HS-27A (cell line): ENCODE measurements around the gene TMEM117.

Experiments used
- DNase-seq: peaks from one replicate; pipeline ENCODE4 v3.0.0-alpha.2; 2012; ENCODE audit warnings: low read depth, missing footprints

TMEM117 gene

GRCh38 chr12:43884683-43885410, 49.0 kb downstream of the TMEM117 start:
- DNase-seq: no peak

GRCh38 chr12:43887397-43887796, 51.5 kb downstream of the TMEM117 start:
- no peak for DNase-seq

- DNase-seq: no peak
Measured at GRCh38 chr12:43891856-43892574, 56.1 kb downstream of the TMEM117 start.

- peak; percentile 33 for DNase-seq
Measured at GRCh38 chr12:43893670-43894069, 57.8 kb downstream of the TMEM117 start.

- DNase-seq: no peak
Measured at GRCh38 chr12:43895580-43896206, 59.8 kb downstream of the TMEM117 start.

GRCh38 chr12:43896496-43896895, 60.6 kb downstream of the TMEM117 start:
- no peak for DNase-seq

- DNase-seq: no peak
Measured at GRCh38 chr12:43898474-43898873, 62.6 kb downstream of the TMEM117 start.

GRCh38 chr12:43899574-43899973, 63.7 kb downstream of the TMEM117 start:
- DNase-seq: no peak

- no peak for DNase-seq
Measured at GRCh38 chr12:43903686-43904085, 67.8 kb downstream of the TMEM117 start.

- DNase-seq: no peak
Measured at GRCh38 chr12:43912859-43913258, 77.0 kb downstream of the TMEM117 start.

GRCh38 chr12:43914391-43914790, 78.5 kb downstream of the TMEM117 start:
- DNase-seq: no peak

- DNase-seq: no peak
Measured at GRCh38 chr12:43914923-43915468, 79.1 kb downstream of the TMEM117 start.

- DNase-seq: no peak
Measured at GRCh38 chr12:43917896-43918295, 82.0 kb downstream of the TMEM117 start.

- peak; percentile 22 for DNase-seq
Measured at GRCh38 chr12:43921666-43922337, 85.9 kb downstream of the TMEM117 start.

- DNase-seq: no peak
Measured at GRCh38 chr12:43930032-43930431, 94.2 kb downstream of the TMEM117 start.

- DNase-seq: no peak
Measured at GRCh38 chr12:43931187-43931586, 95.3 kb downstream of the TMEM117 start.

GRCh38 chr12:43935581-43935980, 99.7 kb downstream of the TMEM117 start:
- no peak for DNase-seq

- DNase-seq: no peak
Measured at GRCh38 chr12:43937947-43938346, 102.1 kb downstream of the TMEM117 start.

GRCh38 chr12:43942379-43942778, 106.5 kb downstream of the TMEM117 start:
- DNase-seq: no peak

GRCh38 chr12:43945983-43946382, 110.1 kb downstream of the TMEM117 start:
- no peak for DNase-seq

- no peak for DNase-seq
Measured at GRCh38 chr12:43951286-43951685, 115.4 kb downstream of the TMEM117 start.

- no peak for DNase-seq
Measured at GRCh38 chr12:43957732-43958372, 122.0 kb downstream of the TMEM117 start.
